ENCODE measurements around the gene CCDC102B. TPM values are rescaled to one million over a fixed set of nuclear protein-coding genes. Genes with fewer than 3 reads are reported as not detected.
A peak's percentile ranks its signal among the peaks of the same experiment; 100 is the strongest.
"Not testable (repeated sequence)": the region's sequence is repeated elsewhere in the genome, so short reads cannot be mapped to it uniquely, and the experiment has no call there.

CCDC102B gene
- total RNA-seq, 1 donor from 2014 or later = 4.4 TPM

DNA sequence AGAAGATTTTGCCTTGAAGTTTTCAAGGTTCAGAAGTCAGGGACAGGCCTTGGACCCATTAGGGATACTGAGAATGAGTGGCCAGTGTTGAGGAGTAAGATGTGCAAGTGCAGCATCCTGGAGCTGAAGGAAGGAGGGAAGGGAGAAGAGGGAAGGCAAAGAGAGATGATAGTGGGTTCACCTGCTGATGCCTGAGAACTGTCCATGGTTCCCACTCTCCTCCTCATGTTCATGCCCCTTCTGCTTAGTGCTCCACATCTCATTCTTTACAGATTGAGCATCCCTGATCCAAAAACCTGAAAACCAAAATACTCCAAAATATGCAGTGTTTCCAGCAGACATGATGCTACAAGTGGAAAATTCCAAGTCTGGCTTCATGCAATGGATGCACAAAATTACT lies 137.8 kb downstream of the CCDC102B start:
- Mint-ChIP-seq H3K4me3 (ENCODE audit: low read depth) (no peak overlapping the region), H3K9me3 (ENCODE audit: low read depth) (no peaks in the 10 kb centered on the region), H3K36me3 (ENCODE audit: insufficient read depth) (no peaks in the 10 kb centered on the region), H3K4me1 (ENCODE audit: low read depth) (peaks cover 12% of the 10 kb centered on the region), H3K27me3 (no peaks in the 10 kb centered on the region), H3K27ac (no peak overlapping the region)
- DNase-seq (ENCODE audit: low spot score, unreplicated experiment) = no peak
- TF ChIP-seq, protein P1, sequence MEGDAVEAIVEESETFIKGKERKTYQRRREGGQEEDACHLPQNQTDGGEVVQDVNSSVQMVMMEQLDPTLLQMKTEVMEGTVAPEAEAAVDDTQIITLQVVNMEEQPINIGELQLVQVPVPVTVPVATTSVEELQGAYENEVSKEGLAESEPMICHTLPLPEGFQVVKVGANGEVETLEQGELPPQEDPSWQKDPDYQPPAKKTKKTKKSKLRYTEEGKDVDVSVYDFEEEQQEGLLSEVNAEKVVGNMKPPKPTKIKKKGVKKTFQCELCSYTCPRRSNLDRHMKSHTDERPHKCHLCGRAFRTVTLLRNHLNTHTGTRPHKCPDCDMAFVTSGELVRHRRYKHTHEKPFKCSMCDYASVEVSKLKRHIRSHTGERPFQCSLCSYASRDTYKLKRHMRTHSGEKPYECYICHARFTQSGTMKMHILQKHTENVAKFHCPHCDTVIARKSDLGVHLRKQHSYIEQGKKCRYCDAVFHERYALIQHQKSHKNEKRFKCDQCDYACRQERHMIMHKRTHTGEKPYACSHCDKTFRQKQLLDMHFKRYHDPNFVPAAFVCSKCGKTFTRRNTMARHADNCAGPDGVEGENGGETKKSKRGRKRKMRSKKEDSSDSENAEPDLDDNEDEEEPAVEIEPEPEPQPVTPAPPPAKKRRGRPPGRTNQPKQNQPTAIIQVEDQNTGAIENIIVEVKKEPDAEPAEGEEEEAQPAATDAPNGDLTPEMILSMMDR (IDR thresholded peaks at IDR 0.05; ENCODE audit: unreplicated experiment) = no peak

DNA sequence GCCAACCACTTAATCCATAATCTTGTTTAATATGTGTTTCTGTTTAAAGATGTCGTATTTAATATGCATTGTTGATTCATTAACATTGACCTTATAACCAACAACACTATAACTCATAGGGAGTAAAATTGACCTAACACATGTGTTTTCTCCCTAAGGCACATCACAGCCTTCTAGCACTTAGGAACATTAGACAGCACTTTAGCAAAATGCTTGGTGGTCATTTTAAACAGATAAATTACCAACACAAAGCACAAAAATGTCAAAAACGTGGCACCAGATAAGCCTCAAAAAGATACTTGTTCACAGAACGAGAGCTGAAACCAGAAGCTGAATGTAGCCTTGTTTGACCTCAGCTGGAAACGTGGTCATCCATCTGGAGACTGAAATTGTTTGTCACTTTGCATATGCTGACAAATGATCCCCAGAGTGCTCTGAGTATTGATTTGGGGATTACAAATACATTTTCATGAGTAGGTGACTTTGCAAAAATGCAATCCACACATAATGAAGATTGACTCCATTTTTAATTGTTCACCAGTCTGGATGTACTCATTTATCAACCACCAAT lies 139.2 kb downstream of the CCDC102B start:
- peaks cover 23% of the 10 kb centered on the region for H3K4me1 Mint-ChIP-seq (ENCODE audit: low read depth)
- DNase-seq (ENCODE audit: low spot score, unreplicated experiment) = no peak
- no peak overlapping the region for H3K4me3 Mint-ChIP-seq (ENCODE audit: low read depth)
- no peaks in the 10 kb centered on the region for H3K27me3 Mint-ChIP-seq
- H3K9me3 Mint-ChIP-seq (ENCODE audit: low read depth) = no peaks in the 10 kb centered on the region
- H3K27ac Mint-ChIP-seq = peak overlapping the region; percentile 27
- no peaks in the 10 kb centered on the region for H3K36me3 Mint-ChIP-seq (ENCODE audit: insufficient read depth)
- TF ChIP-seq, protein P1 (IDR thresholded peaks at IDR 0.05; ENCODE audit: unreplicated experiment) = no peak

DNA sequence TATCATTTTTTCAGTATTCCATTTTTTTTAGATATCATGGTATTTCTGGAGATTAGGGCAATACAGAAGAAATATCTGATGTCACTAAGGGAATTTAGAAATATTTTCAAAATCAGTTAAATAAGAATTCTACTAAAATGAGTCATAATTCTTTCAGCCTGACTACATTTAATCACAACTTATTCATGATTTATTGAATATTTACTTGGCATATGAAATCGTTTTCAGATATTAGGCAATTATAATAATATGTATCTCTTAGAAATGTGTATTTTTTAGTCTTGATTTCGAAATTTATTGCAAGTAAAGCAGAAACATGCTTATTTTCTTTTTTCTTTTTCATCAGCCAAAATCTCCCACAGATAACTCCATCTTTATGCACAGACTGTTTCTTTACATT lies 142.2 kb downstream of the CCDC102B start:
- H3K4me3 Mint-ChIP-seq (ENCODE audit: low read depth) = no peak overlapping the region
- H3K9me3 Mint-ChIP-seq (ENCODE audit: low read depth) = no peaks in the 10 kb centered on the region
- TF ChIP-seq, protein P1 (IDR thresholded peaks at IDR 0.05; ENCODE audit: unreplicated experiment) = no peak
- H3K27ac Mint-ChIP-seq = no peak overlapping the region
- no peaks in the 10 kb centered on the region for H3K36me3 Mint-ChIP-seq (ENCODE audit: insufficient read depth)
- H3K27me3 Mint-ChIP-seq = no peaks in the 10 kb centered on the region
- DNase-seq (ENCODE audit: low spot score, unreplicated experiment) = no peak
- H3K4me1 Mint-ChIP-seq (ENCODE audit: low read depth) = peaks cover 43% of the 10 kb centered on the region

DNA sequence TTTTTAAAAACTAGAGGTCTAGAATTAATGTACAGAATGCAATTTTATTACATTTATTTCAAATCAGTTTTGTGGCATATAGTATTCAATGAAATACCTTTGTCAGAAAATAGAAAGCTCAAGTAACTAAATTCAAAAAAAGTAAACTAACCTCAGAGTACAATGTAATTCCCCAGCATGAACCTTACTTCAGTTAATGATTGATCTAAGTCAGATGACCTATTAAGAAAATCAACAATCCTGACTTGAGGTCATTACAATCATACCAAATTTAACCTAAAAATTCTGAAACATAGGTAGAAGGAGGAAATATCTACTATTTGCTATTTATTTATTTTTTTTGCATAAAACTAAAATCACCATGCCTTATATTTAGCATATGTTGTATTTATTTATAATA lies 142.9 kb downstream of the CCDC102B start:
- no peak for DNase-seq (ENCODE audit: low spot score, unreplicated experiment)
- Mint-ChIP-seq H3K36me3 (ENCODE audit: insufficient read depth) (no peaks in the 10 kb centered on the region), H3K27me3 (no peaks in the 10 kb centered on the region), H3K4me3 (ENCODE audit: low read depth) (no peak overlapping the region), H3K9me3 (ENCODE audit: low read depth) (no peaks in the 10 kb centered on the region), H3K4me1 (ENCODE audit: low read depth) (peaks cover 43% of the 10 kb centered on the region), H3K27ac (peak overlapping the region; percentile 29)
- TF ChIP-seq, protein P1 (IDR thresholded peaks at IDR 0.05; ENCODE audit: unreplicated experiment) = no peak

DNA sequence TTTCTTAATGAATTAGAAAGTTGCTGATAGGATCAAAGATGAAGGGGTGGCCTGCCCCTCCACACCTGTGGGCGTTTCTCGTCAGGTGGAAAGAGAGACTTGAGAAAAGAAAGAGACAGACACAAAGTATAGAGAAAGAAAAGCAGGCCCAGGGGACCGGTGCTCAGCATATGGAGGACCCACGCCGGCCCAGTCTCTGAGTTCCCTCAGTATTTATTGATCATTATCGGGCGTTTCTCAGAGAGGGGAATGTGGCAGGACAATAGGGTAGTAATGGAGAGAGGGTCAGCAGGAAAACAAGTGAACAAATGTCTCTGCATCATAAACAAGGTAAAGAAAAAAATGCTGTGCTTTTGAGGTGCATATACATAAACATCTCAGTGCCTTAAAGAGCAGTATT lies 144.3 kb downstream of the CCDC102B start:
- H3K27ac Mint-ChIP-seq = peak overlapping the region; percentile 92
- no peaks in the 10 kb centered on the region for H3K36me3 Mint-ChIP-seq (ENCODE audit: insufficient read depth)
- no peak for DNase-seq (ENCODE audit: low spot score, unreplicated experiment)
- H3K9me3 Mint-ChIP-seq (ENCODE audit: low read depth) = no peaks in the 10 kb centered on the region
- H3K27me3 Mint-ChIP-seq = no peaks in the 10 kb centered on the region
- TF ChIP-seq, protein P1 (IDR thresholded peaks at IDR 0.05; ENCODE audit: unreplicated experiment) = no peak
- H3K4me1 Mint-ChIP-seq (ENCODE audit: low read depth) = peaks cover 40% of the 10 kb centered on the region
- H3K4me3 Mint-ChIP-seq (ENCODE audit: low read depth) = peak overlapping the region; percentile 35

DNA sequence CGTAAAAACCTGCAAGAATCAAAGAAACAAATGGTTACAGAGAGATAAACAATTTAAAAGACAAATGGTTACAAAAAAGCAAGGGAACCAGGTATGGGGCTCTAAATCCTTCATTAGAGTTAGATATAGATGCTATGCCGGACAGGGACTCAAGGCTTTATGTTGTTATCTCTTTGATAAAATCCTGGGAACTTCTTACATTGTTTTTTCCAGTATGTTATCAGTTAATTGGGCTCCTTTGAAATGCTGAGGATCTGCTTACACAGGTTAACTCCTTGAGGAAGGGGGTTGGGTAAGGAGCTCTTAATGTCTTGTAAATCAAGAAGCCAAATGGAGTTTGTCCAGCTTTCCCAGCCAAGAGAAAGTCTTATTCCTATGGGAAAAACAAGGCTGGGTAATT lies 146.0 kb downstream of the CCDC102B start:
- H3K9me3 Mint-ChIP-seq (ENCODE audit: low read depth); DNase-seq (ENCODE audit: low spot score, unreplicated experiment); H3K27me3 Mint-ChIP-seq; H3K4me3 Mint-ChIP-seq (ENCODE audit: low read depth); H3K36me3 Mint-ChIP-seq (ENCODE audit: insufficient read depth): not testable (repeated sequence)
- H3K4me1 Mint-ChIP-seq (ENCODE audit: low read depth) = peaks cover 40% of the 10 kb centered on the region
- H3K27ac Mint-ChIP-seq = peak overlapping the region; percentile 59

Measured in progenitor cell of endocrine pancreas (in vitro differentiated cells).